Ishikawa (cell line): Measurements from ENCODE around the gene CDH16.

Experiments used
- CREB1 ChIP-seq: IDR thresholded peaks from 2 replicates; pipeline ENCODE4 v1.6.1; 2012; ENCODE audit warnings: low read depth
- EGR1 ChIP-seq: IDR thresholded peaks from 2 replicates; pipeline ENCODE4 v1.6.1; 2012
- EP300 ChIP-seq: IDR thresholded peaks from 2 replicates; pipeline ENCODE4 v1.6.1; 2012; ENCODE audit warnings: borderline replicate concordance
- MAX ChIP-seq: IDR thresholded peaks from 2 replicates; pipeline ENCODE4 v1.6.1; 2012
- NFIC ChIP-seq: IDR thresholded peaks from 2 replicates; pipeline ENCODE4 v1.6.1; 2012
- RAD21 ChIP-seq: IDR thresholded peaks from 2 replicates; pipeline ENCODE4 v1.6.1; 2012; ENCODE audit warnings: low read depth
- REST ChIP-seq: IDR thresholded peaks from 2 replicates; pipeline ENCODE4 v1.6.1; 2012; ENCODE audit warnings: low read depth, mild to moderate bottlenecking
- TAF1 ChIP-seq: IDR thresholded peaks from 2 replicates; pipeline ENCODE4 v1.6.1; 2012; ENCODE audit warnings: low read depth, mild to moderate bottlenecking
- TCF12 ChIP-seq: IDR thresholded peaks from 2 replicates; pipeline ENCODE4 v1.6.1; 2012; ENCODE audit warnings: low read depth
- YY1 ChIP-seq: IDR thresholded peaks from 2 replicates; pipeline ENCODE4 v1.6.1; 2012; ENCODE audit warnings: low read depth
- ZBTB7A ChIP-seq: IDR thresholded peaks from 2 replicates; pipeline ENCODE4 v1.6.1; 2012; ENCODE audit warnings: low read depth

GRCh38 chr16:66890799-66891198 is 27.9 kb downstream of the CDH16 start:
- TF ChIP-seq TAF1 (no peak), REST (no peak), EP300 (no peak), EGR1 (no peak), CREB1 (no peak), MAX (no peak), YY1 (no peak), RAD21 (no peak), TCF12 (no peak), ZBTB7A (no peak), NFIC (no peak)
